K562 (cell line): Measurements from ENCODE around the gene MED19. TPM values are rescaled to one million over a fixed set of nuclear protein-coding genes. Genes with fewer than 3 reads are reported as not detected.

Experiments used
- ATAC-seq: fragments of 200-7000 bp; cut with Tn5 transposase; 3 replicates; pipeline ENCODE4 v1.9.1; 2020; ENCODE audit warnings: moderate library complexity
- BruUV-seq: library from RNA; stranded (reverse); fragments of 400-500 nt; replicated peaks from 2 replicates; lab custom pipeline; 2021; lab: Mats Ljungman, UMichigan
- CTCF ChIA-PET: fragments of 300-600 bp; formaldehyde crosslinking; extraction: SDS; loops from one replicate; lab custom pipeline; 2021; ENCODE audit warnings: low intra/inter-chr PET ratio; lab: Yijun Ruan, JAX
- POLR2A ChIA-PET: fragments of 300-600, 350-650 bp; sonication (Branson Sonifier 250); formaldehyde crosslinking; extraction: SDS; loops from one replicate; lab custom pipeline; 2021; ENCODE audit warnings: antibody characterized with exemption, inconsistent platforms; lab: Yijun Ruan, JAX
- DNase-seq, 4 experiments: peaks; one replicate each; pipeline versions ENCODE4 v3.0.0 to v3.0.0-alpha.2; 2011 to 2018; ENCODE audit warnings: low spot score in 3 of 4, mixed read lengths in 3 of 4; ENCODE audit errors: extremely low read depth in 1 of 4
- FAIRE-seq: peaks from 2 replicates; lab custom pipeline; 2011; peaks lifted over from hg19 to GRCh38; lab: Jason Lieb, UNC
- H2AFZ ChIP-seq: 2 replicates; pipeline ENCODE4 v1.6.0; 2011; ENCODE audit warnings: low read depth, low read length, control low read depth, inconsistent platforms
- H3K27ac ChIP-seq: fragments of 200-600 bp; 3 replicates; pipeline ENCODE4 v1.8.0; 2011; ENCODE audit warnings: low read depth, mild to moderate bottlenecking, control low read depth, inconsistent platforms, low read length, moderate library complexity, mixed read lengths; ENCODE audit errors: extremely low read depth
- H3K27me3 ChIP-seq, 2 experiments: fragments of 300-600 bp in 1 of 2; 2 replicates in 1 of 2; 3 replicates in 1 of 2; pipeline versions ENCODE4 v1.6.0 to v1.8.0; 2011; ENCODE audit warnings: inconsistent platforms in 2 of 2, low read length in 2 of 2, mild to moderate bottlenecking in 1 of 2, mixed read lengths in 1 of 2, moderate library complexity in 1 of 2; ENCODE audit not compliant: control insufficient read depth in 2 of 2, insufficient read depth in 2 of 2
- H3K36me3 ChIP-seq: fragments of 300-600 bp; 3 replicates; pipeline ENCODE4 v1.8.0; 2011; ENCODE audit warnings: mild to moderate bottlenecking, low read length, inconsistent platforms; ENCODE audit not compliant: control insufficient read depth, insufficient read depth
- H3K4me1 ChIP-seq, 2 experiments: fragments of 200-600 bp in 1 of 2; replicated peaks in 1 of 2; 2 replicates in 1 of 2; 3 replicates in 1 of 2; pipeline versions ENCODE4 v1.5.1 to v1.8.0; 2011; ENCODE audit warnings: inconsistent platforms in 2 of 2, low read length in 2 of 2, mild to moderate bottlenecking in 1 of 2, mixed read lengths in 1 of 2, moderate library complexity in 1 of 2; ENCODE audit not compliant: control insufficient read depth in 2 of 2, insufficient read depth in 2 of 2
- H3K4me2 ChIP-seq: 2 replicates; pipeline ENCODE4 v1.6.1; 2011; ENCODE audit warnings: low read length, control low read depth, inconsistent platforms, mixed read lengths; ENCODE audit not compliant: insufficient read depth
- H3K4me3 ChIP-seq: fragments of 200-600 bp; sonication (generic), shearing (Covaris generic); 2 replicates; pipeline ENCODE4 v1.5.1; 2016; ENCODE audit warnings: control low read depth, inconsistent platforms
- H3K79me2 ChIP-seq: fragments of 200-600 bp; 3 replicates; pipeline ENCODE4 v1.8.0; 2011; ENCODE audit warnings: low read length, inconsistent platforms; ENCODE audit not compliant: control insufficient read depth, insufficient read depth
- H3K9ac ChIP-seq, 2 experiments: 2 replicates each; pipeline versions ENCODE4 v1.6.0 to v1.6.1; 2011; ENCODE audit warnings: low read depth in 2 of 2, low read length in 2 of 2, control low read depth in 1 of 2, inconsistent platforms in 1 of 2, mild to moderate bottlenecking in 1 of 2, mixed read lengths in 1 of 2; ENCODE audit not compliant: insufficient read depth in 1 of 2
- H3K9me1 ChIP-seq: one replicate; pipeline ENCODE4 v1.6.0; 2011; ENCODE audit warnings: inconsistent platforms, mild to moderate bottlenecking, low read length, moderate library complexity; ENCODE audit not compliant: control insufficient read depth, insufficient read depth
- H3K9me3 ChIP-seq: replicated peaks from 2 replicates; pipeline ENCODE4 v1.5.1; 2011; ENCODE audit warnings: low read depth, low read length, inconsistent platforms; ENCODE audit not compliant: control insufficient read depth, insufficient read depth
- H4K20me1 ChIP-seq: replicated peaks from 2 replicates; pipeline ENCODE4 v1.6.1; 2011; ENCODE audit warnings: low read length, inconsistent platforms, mixed read lengths; ENCODE audit not compliant: control insufficient read depth, insufficient read depth
- CAMTA2 ChIP-seq: fragments of 250-450 bp; sonication (Bioruptor Pico); conservative IDR thresholded peaks from 2 replicates; pipeline ENCODE4 v1.5.1; 2022
- FOS ChIP-seq: IDR thresholded peaks from 3 replicates; pipeline ENCODE4 v1.6.1; 2011; ENCODE audit not compliant: insufficient read length; ENCODE audit errors: extremely low read depth
- MAZ ChIP-seq, 2 experiments: fragments of 450-650 bp in 1 of 2; sonication (generic) in 1 of 2; formaldehyde crosslinking; IDR thresholded peaks in 1 of 2; conservative IDR thresholded peaks in 1 of 2; 2 replicates each; pipeline versions ENCODE4 v1.4.0 to v1.5.0; 2020; ENCODE audit warnings: mild to moderate bottlenecking in 1 of 2, missing genetic modification reagents in 1 of 2
- NCOA4 ChIP-seq: fragments of 450-650 bp; IDR thresholded peaks from 2 replicates; pipeline ENCODE4 v1.6.1; 2018; ENCODE audit warnings: mild to moderate bottlenecking; ENCODE audit not compliant: partially characterized antibody
- PHF21A ChIP-seq: fragments of 450-650 bp; IDR thresholded peaks from 2 replicates; pipeline ENCODE4 v1.6.1; 2017; ENCODE audit warnings: low read depth, borderline replicate concordance
- RNF2 ChIP-seq: sonication (generic); IDR thresholded peaks from 2 replicates; pipeline ENCODE4 v1.6.1; 2016
- ZNF184 ChIP-seq: sonication (generic); formaldehyde crosslinking; IDR thresholded peaks from 2 replicates; pipeline ENCODE4 v1.5.0; 2020; ENCODE audit warnings: missing genetic modification reagents
- ZNF778 ChIP-seq: fragments of 450-650 bp; formaldehyde crosslinking; IDR thresholded peaks from 2 replicates; pipeline ENCODE4 v1.4.0; 2020; ENCODE audit warnings: mild to moderate bottlenecking, moderate library complexity
- WGBS: fragments of 100-300 bp; shearing (Covaris generic); methylation state at CpG from one replicate; pipeline ENCODE4 v1.1.6; 2016; ENCODE audit warnings: low coverage, mixed read lengths; ENCODE audit not compliant: insufficient coverage; ENCODE audit errors: missing lambda C conversion rate; 5-methylcytosine and 5-hydroxymethylcytosine counted together
- in situ Hi-C: fragments of 300-500 bp; cut with MboI; formaldehyde crosslinking; loops from 4 replicates; pipeline ENCODE4 v1.15.0; 2018; ENCODE audit warnings: inconsistent platforms, mixed read lengths
- intact Hi-C: fragments of 100-400 bp; cut with micrococcal nuclease; formaldehyde crosslinking; loops from 2 replicates; pipeline ENCODE4 v1.14.2; 2022
- polyA plus RNA-seq, 8 experiments: library from polyadenylated mRNA; depleted of rRNA in 4 of 8; stranded (reverse) in 5 of 8; unstranded in 3 of 8; fragments of >200 nt; fragmentation: Nextera tagmentation in 2 of 8; fragmentation: Illumina TruSeq in 1 of 8; extraction: Ambion mirVana in 2 of 8; extraction: Trizol in 1 of 8; gene quantifications; 2 replicates each; pipeline versions ENCODE4 v1.2.1 to v1.2.3, GENCODE V29; 2011 to 2014; ENCODE audit warnings: inconsistent platforms in 1 of 8, missing spikeins in 1 of 8
- total RNA-seq, 7 experiments: library from RNA; depleted of rRNA in 6 of 7; stranded (reverse); fragments of >200 nt in 6 of 7; fragmentation: Illumina TruSeq in 2 of 7; extraction: Trizol in 2 of 7; gene quantifications; 2 replicates each; pipeline versions ENCODE4 v1.2.1 to v1.2.3, GENCODE V29; 2011 to 2021; ENCODE audit warnings: low replicate concordance in 1 of 7

MED19 gene
- total and polyA plus RNA-seq, 9 of the 15 experiments (the other 6 are each of a cell fraction or from before 2014, with no cell fraction given), result 7.3 to 23.5 (median 15.0) TPM

DNA sequence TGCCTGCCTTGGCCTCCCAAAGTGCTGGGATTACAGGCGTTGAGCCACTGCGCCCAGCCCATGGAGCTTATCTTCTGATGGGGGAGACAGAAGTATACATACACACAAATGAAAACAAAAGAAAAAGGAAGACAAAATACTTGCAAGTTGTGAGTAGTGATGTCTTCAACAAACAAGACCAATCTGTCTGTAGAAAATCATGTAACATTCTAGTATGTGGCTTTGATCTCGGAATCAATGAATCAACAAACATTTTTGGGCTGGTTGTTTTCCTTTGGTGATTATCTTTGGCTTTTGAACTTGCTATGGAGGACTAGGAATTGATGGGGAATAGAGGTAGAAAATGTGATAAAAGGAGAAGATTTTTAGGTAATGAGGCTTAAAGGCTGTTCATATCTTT, 46.2 kb upstream of the MED19 start:
- 33% methylated on average over 3 of the region's 3 CpGs for WGBS
- Histone ChIP-seq H3K27me3 (no peaks in the 10 kb centered on the region), H2AFZ (no peak overlapping the region), H3K9me3 (no peaks in the 10 kb centered on the region), H3K27ac (no peak overlapping the region), H3K9ac (no peak overlapping the region), H4K20me1 (no peaks in the 10 kb centered on the region), H3K9me1 (no peaks in the 10 kb centered on the region), H3K4me2 (no peak overlapping the region), H3K4me3 (no peak overlapping the region), H3K36me3 (no peaks in the 10 kb centered on the region), H3K4me1 (peaks cover 0 to 3% of the 10 kb centered on the region in 2 experiments; a peak in 1 of 5 replicates), H3K79me2 (peaks cover 15% of the 10 kb centered on the region)
- no peak for FAIRE-seq
- CTCF ChIA-PET, result interaction anchor here (0.6 kb wide), 1 partner anchor 141 kb away, joined by 3 read pairs; no protein-coding TSS in a partner anchor
- in situ Hi-C loops, result no loop called here
- no peak for DNase-seq
- BruUV-seq, result no TSS peak
- no peak for ATAC-seq
- intact Hi-C loops, result no loop called here
- POLR2A ChIA-PET, result interaction anchor here (1.3 to 2.0 kb wide), 2 partner anchors 12 to 17 kb away, joined by 5 to 11 read pairs; partner anchors contain the start of gene SELENOH
- TF ChIP-seq RNF2 (no peak), ZNF778 (CRISPR knock-in tag) (no peak), NCOA4 (no peak), MAZ (CRISPR knock-in tag; conservative IDR thresholded peaks at IDR 0.05 in 1 of 2, IDR thresholded peaks at IDR 0.05 in 1 of 2) (no peak), CAMTA2 (no peak), PHF21A (no peak), FOS (no peak), ZNF184 (CRISPR knock-in tag) (no peak)
- TF ChIP-seq, all 486 proteins: peak for 0
